ENCODE data around the gene APOLD1.

APOLD1 gene

DNA sequence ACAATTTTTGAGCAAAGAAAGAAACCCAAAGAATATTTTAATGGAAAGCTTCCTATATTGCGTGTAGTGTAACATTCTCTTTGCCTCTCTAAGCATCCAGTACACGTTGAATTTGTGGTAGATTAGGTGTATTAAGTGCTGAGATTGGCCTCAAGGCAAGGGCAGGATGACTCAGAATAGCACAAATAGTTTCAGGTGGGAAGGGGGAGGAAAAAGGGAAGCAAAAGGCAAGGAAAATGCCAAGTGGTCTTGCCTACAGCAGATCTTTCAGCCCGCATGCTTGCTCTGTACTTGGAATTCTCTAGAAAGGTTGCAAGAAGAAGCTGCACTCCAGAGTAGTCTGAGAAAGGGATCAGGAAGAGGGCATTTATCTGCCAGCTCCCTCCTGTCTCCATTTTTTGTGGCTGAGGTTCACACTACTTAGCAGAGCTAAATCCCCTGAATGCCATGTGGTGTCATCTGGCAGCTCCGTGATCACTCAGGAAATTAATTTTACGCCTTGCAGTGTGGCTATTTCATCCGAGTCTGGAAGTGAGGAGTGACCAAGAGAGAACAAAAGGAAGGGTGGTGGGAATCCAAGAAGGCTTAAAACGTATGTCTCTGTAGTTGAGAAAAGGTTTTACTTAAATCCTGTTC lies 39.8 kb upstream of the APOLD1 start:
- peak; percentile 88 for DNase-seq
- H3K36me3 ChIP-seq, result no peaks in the 10 kb centered on the region
- no peak overlapping the region for H3K4me3 ChIP-seq (ENCODE audit: low read depth, low read length)
- peak overlapping the region; percentile 89 for H3K27ac ChIP-seq
- no peaks in the 10 kb centered on the region for H3K27me3 ChIP-seq (ENCODE audit: insufficient read depth, low read depth, severe bottlenecking)
- TF ChIP-seq, protein P1, sequence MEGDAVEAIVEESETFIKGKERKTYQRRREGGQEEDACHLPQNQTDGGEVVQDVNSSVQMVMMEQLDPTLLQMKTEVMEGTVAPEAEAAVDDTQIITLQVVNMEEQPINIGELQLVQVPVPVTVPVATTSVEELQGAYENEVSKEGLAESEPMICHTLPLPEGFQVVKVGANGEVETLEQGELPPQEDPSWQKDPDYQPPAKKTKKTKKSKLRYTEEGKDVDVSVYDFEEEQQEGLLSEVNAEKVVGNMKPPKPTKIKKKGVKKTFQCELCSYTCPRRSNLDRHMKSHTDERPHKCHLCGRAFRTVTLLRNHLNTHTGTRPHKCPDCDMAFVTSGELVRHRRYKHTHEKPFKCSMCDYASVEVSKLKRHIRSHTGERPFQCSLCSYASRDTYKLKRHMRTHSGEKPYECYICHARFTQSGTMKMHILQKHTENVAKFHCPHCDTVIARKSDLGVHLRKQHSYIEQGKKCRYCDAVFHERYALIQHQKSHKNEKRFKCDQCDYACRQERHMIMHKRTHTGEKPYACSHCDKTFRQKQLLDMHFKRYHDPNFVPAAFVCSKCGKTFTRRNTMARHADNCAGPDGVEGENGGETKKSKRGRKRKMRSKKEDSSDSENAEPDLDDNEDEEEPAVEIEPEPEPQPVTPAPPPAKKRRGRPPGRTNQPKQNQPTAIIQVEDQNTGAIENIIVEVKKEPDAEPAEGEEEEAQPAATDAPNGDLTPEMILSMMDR (IDR thresholded peaks at IDR 0.05; ENCODE audit: low read depth, low read length), result no peak
- no peaks in the 10 kb centered on the region for H3K9me3 ChIP-seq (ENCODE audit: severe bottlenecking)

DNA sequence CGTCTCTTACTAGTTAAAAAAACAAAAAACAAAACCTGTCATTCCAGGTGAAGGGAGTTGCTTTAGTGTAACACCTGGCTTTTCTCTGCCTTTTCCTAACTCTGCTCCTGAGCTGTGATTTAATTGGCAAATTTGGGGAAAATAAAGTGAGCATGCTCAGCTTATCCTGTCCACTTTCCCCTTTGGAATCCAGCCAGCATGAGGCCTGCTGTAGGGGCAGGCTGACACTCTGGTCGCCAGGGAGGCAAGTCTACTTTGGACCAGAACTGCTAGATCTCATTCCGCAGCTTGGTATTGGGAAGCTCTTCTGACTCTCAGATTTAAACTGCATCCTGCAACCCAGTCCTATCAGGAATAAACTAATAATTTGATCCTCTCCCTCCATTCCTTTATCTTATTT lies 38.2 kb upstream of the APOLD1 start:
- no peaks in the 10 kb centered on the region for H3K9me3 ChIP-seq (ENCODE audit: severe bottlenecking)
- DNase-seq, result no peak
- H3K36me3 ChIP-seq, result no peaks in the 10 kb centered on the region
- no peak overlapping the region for H3K4me3 ChIP-seq (ENCODE audit: low read depth, low read length)
- no peaks in the 10 kb centered on the region for H3K27me3 ChIP-seq (ENCODE audit: insufficient read depth, low read depth, severe bottlenecking)
- H3K27ac ChIP-seq, result peak overlapping the region; percentile 6; the same call in 1 of the 2 replicates
- TF ChIP-seq, protein P1 (IDR thresholded peaks at IDR 0.05; ENCODE audit: low read depth, low read length), result no peak

DNA sequence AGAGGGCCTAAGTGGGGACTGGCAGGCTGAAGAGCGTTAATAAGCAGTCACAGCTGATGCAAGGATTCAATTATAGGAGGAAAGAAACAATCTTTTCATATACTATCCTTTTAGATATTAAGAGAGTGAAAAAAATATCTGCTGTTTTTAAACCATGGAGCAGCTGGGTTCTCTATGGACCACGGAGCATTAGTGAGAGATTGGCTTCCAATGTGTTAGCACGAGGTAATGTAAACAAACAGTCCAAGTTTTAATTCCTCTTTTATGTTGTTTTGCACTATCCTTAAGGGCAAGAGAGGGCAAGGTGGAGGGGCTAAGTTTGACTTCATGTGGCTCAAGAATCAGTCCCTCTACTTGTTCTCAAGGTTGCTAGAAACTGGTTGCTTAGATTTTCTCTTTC lies 37.4 kb upstream of the APOLD1 start:
- no peak for DNase-seq
- TF ChIP-seq, protein P1 (IDR thresholded peaks at IDR 0.05; ENCODE audit: low read depth, low read length), result no peak
- H3K4me3 ChIP-seq (ENCODE audit: low read depth, low read length), result no peak overlapping the region
- H3K36me3 ChIP-seq, result no peaks in the 10 kb centered on the region
- no peak overlapping the region for H3K27ac ChIP-seq
- no peaks in the 10 kb centered on the region for H3K27me3 ChIP-seq (ENCODE audit: insufficient read depth, low read depth, severe bottlenecking)
- no peaks in the 10 kb centered on the region for H3K9me3 ChIP-seq (ENCODE audit: severe bottlenecking)

DNA sequence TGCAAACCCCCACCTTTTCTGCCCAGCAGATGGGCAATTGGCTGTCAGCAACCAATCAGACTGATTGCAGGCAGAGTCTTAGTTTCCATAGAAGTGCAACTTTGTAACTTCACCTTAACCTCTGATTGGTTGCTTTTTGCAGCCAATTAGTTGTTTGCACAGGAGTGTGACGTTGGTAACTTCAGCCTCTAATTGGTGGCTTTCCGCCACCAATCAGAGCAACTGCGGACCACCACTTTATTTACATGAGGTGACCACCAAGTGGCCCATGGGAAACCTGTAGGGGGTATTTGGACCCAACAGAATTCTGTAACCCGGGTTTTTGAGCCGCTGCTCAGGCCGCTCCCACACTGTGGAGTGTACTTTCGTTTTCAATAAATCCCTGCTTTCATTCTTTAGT lies 36.0 kb upstream of the APOLD1 start:
- Histone ChIP-seq H3K27me3 (ENCODE audit: insufficient read depth, low read depth, severe bottlenecking) (no peaks in the 10 kb centered on the region), H3K9me3 (ENCODE audit: severe bottlenecking) (no peaks in the 10 kb centered on the region), H3K27ac (no peak overlapping the region), H3K36me3 (no peaks in the 10 kb centered on the region), H3K4me3 (ENCODE audit: low read depth, low read length) (no peak overlapping the region)
- TF ChIP-seq, protein P1 (IDR thresholded peaks at IDR 0.05; ENCODE audit: low read depth, low read length), result no peak
- DNase-seq, result no peak

DNA sequence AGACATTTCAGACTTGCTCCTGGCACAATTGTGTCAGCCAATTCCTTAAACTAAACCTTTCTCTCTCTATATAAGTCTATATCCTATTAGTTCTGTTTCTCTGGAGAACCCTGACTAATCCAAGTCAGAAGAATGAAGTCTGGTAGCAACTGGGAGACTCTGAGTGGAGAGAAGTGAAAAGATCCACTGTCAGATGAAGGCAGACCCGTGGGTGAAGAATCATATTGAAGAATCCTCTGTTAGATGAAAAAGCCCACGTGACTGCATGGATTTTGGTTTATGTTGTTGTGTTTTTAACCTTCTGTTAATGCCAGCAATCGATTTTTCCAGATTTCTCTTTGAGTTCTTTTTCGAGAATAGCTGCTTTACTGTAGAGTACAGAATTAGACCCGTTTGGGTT lies 29.5 kb upstream of the APOLD1 start:
- no peak overlapping the region for H3K4me3 ChIP-seq (ENCODE audit: low read depth, low read length)
- H3K9me3 ChIP-seq (ENCODE audit: severe bottlenecking), result no peaks in the 10 kb centered on the region
- H3K27ac ChIP-seq, result no peak overlapping the region
- TF ChIP-seq, protein P1 (IDR thresholded peaks at IDR 0.05; ENCODE audit: low read depth, low read length), result no peak
- DNase-seq, result no peak
- H3K36me3 ChIP-seq, result no peaks in the 10 kb centered on the region
- no peaks in the 10 kb centered on the region for H3K27me3 ChIP-seq (ENCODE audit: insufficient read depth, low read depth, severe bottlenecking)

DNA sequence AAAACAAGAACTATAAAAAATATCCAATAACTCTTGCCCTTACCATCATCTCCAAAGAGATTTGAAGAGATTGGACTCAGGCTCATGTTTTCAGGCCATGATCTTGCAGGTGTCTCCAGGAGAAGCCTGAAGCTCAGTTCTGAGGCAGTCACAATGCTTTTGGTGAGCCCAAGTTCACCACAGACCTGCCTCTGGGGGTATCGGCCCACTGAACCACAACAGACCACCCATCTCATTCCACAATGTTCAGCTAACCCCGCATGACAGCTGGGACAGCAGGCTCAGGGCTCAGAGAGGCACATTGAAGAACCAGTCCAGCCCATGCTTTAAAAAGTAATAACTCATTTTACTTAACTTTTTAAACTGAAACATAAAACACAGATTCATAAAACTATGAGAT lies 28.3 kb upstream of the APOLD1 start:
- no peak for DNase-seq
- TF ChIP-seq, protein P1 (IDR thresholded peaks at IDR 0.05; ENCODE audit: low read depth, low read length), result no peak
- H3K27me3 ChIP-seq (ENCODE audit: insufficient read depth, low read depth, severe bottlenecking), result no peaks in the 10 kb centered on the region
- H3K4me3 ChIP-seq (ENCODE audit: low read depth, low read length), result no peak overlapping the region
- no peak overlapping the region for H3K27ac ChIP-seq
- no peaks in the 10 kb centered on the region for H3K36me3 ChIP-seq
- H3K9me3 ChIP-seq (ENCODE audit: severe bottlenecking), result no peaks in the 10 kb centered on the region
